Measurements from ENCODE around the gene SH3RF3. TPM values are rescaled to one million over a fixed set of nuclear protein-coding genes. Genes with fewer than 3 reads are reported as not detected.

The SH3RF3 gene
- total RNA-seq, 2 donors from 2014 or later = 1.3 to 2.5 TPM

- no peak for DNase-seq
- Histone ChIP-seq H3K27ac (no peak overlapping the region), H3K9ac (ENCODE audit: low read depth in 2 of 2, low read length in 2 of 2) (no peak overlapping the region), H3K9me3 (no peaks in the 10 kb centered on the region), H3K36me3 (no peaks in the 10 kb centered on the region), H3K4me1 (no peaks in the 10 kb centered on the region), H3K27me3 (peaks cover 7% of the 10 kb centered on the region), H3K4me3 (no peak overlapping the region)
- intact Hi-C loops (cut with DNase I) = no loop called here
- TF ChIP-seq, protein P1, sequence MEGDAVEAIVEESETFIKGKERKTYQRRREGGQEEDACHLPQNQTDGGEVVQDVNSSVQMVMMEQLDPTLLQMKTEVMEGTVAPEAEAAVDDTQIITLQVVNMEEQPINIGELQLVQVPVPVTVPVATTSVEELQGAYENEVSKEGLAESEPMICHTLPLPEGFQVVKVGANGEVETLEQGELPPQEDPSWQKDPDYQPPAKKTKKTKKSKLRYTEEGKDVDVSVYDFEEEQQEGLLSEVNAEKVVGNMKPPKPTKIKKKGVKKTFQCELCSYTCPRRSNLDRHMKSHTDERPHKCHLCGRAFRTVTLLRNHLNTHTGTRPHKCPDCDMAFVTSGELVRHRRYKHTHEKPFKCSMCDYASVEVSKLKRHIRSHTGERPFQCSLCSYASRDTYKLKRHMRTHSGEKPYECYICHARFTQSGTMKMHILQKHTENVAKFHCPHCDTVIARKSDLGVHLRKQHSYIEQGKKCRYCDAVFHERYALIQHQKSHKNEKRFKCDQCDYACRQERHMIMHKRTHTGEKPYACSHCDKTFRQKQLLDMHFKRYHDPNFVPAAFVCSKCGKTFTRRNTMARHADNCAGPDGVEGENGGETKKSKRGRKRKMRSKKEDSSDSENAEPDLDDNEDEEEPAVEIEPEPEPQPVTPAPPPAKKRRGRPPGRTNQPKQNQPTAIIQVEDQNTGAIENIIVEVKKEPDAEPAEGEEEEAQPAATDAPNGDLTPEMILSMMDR (IDR thresholded peaks at IDR 0.05) = no peak
Measured at GRCh38 chr2:109134741-109135358, 5.8 kb downstream of the SH3RF3 start.

- Histone ChIP-seq H3K9ac (ENCODE audit: low read depth in 2 of 2, low read length in 2 of 2) (no peak overlapping the region), H3K27ac (no peak overlapping the region), H3K9me3 (no peaks in the 10 kb centered on the region), H3K27me3 (peaks cover 4% of the 10 kb centered on the region), H3K36me3 (no peaks in the 10 kb centered on the region), H3K4me1 (no peaks in the 10 kb centered on the region), H3K4me3 (no peak overlapping the region)
- no peak for DNase-seq
- TF ChIP-seq, protein P1 (IDR thresholded peaks at IDR 0.05) = no peak
- intact Hi-C loops (cut with DNase I) = no loop called here
Measured at GRCh38 chr2:109135359-109136197, 6.6 kb downstream of the SH3RF3 start.

GRCh38 chr2:109136542-109136941 is 7.5 kb downstream of the SH3RF3 start:
- Histone ChIP-seq H3K9ac (ENCODE audit: low read depth in 2 of 2, low read length in 2 of 2) (no peak overlapping the region), H3K4me1 (no peaks in the 10 kb centered on the region), H3K9me3 (no peaks in the 10 kb centered on the region), H3K27ac (no peak overlapping the region), H3K36me3 (no peaks in the 10 kb centered on the region), H3K4me3 (no peak overlapping the region), H3K27me3 (peaks cover 3% of the 10 kb centered on the region)
- intact Hi-C loops (cut with DNase I) = no loop called here
- TF ChIP-seq, protein P1 (IDR thresholded peaks at IDR 0.05) = no peak
- DNase-seq = no peak

- no peak for DNase-seq
- Histone ChIP-seq H3K36me3 (no peaks in the 10 kb centered on the region), H3K27me3 (no peaks in the 10 kb centered on the region), H3K9me3 (no peaks in the 10 kb centered on the region), H3K4me3 (no peak overlapping the region), H3K9ac (ENCODE audit: low read depth in 2 of 2, low read length in 2 of 2) (no peak overlapping the region), H3K4me1 (no peaks in the 10 kb centered on the region), H3K27ac (no peak overlapping the region)
- TF ChIP-seq, protein P1 (IDR thresholded peaks at IDR 0.05) = no peak
- intact Hi-C loops (cut with DNase I) = no loop called here
Measured at GRCh38 chr2:109137616-109138015, 8.6 kb downstream of the SH3RF3 start.

DNA sequence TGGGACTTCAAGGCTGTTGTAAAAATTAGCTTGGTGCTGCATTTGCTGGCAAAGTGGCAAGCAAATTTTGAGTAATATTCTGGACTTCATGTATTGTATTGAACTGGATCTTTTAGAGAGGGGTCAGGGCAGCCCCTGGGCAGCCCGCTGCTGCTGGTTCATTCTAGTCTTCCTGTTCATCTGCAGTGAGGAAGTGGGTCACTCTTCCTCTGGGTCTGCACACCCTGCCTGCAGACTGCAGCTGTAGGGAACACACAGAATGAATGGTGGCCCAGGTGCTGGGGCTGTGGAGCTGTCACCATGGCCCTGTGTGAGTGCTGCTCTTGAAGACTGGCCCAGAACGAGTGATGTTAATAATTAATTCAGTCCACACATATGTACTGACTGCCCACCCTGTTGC is 9.4 kb downstream of the SH3RF3 start:
- no peaks in the 10 kb centered on the region for H3K36me3 ChIP-seq
- H3K4me1 ChIP-seq = no peaks in the 10 kb centered on the region
- no peak overlapping the region for H3K4me3 ChIP-seq
- no peak for DNase-seq
- TF ChIP-seq, protein P1 (IDR thresholded peaks at IDR 0.05) = no peak
- H3K9me3 ChIP-seq = no peaks in the 10 kb centered on the region
- H3K27ac ChIP-seq = no peak overlapping the region
- no peak overlapping the region for H3K9ac ChIP-seq (ENCODE audit: low read depth in 2 of 2, low read length in 2 of 2)
- no peaks in the 10 kb centered on the region for H3K27me3 ChIP-seq
- intact Hi-C loops (cut with DNase I) = no loop called here
